ENCODE measurements around the gene AK9. TPM values are rescaled to one million over a fixed set of nuclear protein-coding genes. Genes with fewer than 3 reads are reported as not detected.

Gene AK9
- total and polyA plus RNA-seq, 2 of the 8 experiments (the other 6 are each of a cell fraction or from before 2014, with no cell fraction given) = 1.8 to 2.2 TPM

DNA sequence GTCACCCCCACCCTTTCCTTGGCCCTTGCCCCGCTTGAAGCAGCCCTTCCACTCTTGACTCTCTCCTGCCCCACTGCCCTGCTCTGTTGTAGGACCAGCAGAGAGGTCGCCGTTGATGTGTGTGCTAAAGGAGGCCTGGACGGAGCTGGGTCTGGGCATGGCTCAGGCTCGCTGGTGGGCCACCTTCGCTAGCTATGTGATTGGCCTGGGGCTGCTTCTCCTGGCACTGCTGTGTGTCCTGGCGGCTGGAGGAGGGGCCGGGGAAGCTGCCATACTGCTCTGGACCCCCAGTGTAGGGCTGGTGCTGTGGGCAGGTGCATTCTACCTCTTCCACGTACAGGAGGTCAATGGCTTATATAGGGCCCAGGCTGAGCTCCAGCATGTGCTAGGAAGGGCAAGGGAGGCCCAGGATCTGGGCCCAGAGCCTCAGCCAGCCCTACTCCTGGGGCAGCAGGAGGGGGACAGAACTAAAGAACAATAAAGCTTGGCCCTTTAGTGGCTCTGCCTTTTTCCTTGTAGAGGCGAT is 247.5 kb downstream of the AK9 start (continued):
- TF ChIP-seq, protein P1, sequence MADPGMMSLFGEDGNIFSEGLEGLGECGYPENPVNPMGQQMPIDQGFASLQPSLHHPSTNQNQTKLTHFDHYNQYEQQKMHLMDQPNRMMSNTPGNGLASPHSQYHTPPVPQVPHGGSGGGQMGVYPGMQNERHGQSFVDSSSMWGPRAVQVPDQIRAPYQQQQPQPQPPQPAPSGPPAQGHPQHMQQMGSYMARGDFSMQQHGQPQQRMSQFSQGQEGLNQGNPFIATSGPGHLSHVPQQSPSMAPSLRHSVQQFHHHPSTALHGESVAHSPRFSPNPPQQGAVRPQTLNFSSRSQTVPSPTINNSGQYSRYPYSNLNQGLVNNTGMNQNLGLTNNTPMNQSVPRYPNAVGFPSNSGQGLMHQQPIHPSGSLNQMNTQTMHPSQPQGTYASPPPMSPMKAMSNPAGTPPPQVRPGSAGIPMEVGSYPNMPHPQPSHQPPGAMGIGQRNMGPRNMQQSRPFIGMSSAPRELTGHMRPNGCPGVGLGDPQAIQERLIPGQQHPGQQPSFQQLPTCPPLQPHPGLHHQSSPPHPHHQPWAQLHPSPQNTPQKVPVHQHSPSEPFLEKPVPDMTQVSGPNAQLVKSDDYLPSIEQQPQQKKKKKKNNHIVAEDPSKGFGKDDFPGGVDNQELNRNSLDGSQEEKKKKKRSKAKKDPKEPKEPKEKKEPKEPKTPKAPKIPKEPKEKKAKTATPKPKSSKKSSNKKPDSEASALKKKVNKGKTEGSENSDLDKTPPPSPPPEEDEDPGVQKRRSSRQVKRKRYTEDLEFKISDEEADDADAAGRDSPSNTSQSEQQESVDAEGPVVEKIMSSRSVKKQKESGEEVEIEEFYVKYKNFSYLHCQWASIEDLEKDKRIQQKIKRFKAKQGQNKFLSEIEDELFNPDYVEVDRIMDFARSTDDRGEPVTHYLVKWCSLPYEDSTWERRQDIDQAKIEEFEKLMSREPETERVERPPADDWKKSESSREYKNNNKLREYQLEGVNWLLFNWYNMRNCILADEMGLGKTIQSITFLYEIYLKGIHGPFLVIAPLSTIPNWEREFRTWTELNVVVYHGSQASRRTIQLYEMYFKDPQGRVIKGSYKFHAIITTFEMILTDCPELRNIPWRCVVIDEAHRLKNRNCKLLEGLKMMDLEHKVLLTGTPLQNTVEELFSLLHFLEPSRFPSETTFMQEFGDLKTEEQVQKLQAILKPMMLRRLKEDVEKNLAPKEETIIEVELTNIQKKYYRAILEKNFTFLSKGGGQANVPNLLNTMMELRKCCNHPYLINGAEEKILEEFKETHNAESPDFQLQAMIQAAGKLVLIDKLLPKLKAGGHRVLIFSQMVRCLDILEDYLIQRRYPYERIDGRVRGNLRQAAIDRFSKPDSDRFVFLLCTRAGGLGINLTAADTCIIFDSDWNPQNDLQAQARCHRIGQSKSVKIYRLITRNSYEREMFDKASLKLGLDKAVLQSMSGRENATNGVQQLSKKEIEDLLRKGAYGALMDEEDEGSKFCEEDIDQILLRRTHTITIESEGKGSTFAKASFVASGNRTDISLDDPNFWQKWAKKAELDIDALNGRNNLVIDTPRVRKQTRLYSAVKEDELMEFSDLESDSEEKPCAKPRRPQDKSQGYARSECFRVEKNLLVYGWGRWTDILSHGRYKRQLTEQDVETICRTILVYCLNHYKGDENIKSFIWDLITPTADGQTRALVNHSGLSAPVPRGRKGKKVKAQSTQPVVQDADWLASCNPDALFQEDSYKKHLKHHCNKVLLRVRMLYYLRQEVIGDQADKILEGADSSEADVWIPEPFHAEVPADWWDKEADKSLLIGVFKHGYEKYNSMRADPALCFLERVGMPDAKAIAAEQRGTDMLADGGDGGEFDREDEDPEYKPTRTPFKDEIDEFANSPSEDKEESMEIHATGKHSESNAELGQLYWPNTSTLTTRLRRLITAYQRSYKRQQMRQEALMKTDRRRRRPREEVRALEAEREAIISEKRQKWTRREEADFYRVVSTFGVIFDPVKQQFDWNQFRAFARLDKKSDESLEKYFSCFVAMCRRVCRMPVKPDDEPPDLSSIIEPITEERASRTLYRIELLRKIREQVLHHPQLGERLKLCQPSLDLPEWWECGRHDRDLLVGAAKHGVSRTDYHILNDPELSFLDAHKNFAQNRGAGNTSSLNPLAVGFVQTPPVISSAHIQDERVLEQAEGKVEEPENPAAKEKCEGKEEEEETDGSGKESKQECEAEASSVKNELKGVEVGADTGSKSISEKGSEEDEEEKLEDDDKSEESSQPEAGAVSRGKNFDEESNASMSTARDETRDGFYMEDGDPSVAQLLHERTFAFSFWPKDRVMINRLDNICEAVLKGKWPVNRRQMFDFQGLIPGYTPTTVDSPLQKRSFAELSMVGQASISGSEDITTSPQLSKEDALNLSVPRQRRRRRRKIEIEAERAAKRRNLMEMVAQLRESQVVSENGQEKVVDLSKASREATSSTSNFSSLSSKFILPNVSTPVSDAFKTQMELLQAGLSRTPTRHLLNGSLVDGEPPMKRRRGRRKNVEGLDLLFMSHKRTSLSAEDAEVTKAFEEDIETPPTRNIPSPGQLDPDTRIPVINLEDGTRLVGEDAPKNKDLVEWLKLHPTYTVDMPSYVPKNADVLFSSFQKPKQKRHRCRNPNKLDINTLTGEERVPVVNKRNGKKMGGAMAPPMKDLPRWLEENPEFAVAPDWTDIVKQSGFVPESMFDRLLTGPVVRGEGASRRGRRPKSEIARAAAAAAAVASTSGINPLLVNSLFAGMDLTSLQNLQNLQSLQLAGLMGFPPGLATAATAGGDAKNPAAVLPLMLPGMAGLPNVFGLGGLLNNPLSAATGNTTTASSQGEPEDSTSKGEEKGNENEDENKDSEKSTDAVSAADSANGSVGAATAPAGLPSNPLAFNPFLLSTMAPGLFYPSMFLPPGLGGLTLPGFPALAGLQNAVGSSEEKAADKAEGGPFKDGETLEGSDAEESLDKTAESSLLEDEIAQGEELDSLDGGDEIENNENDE (IDR thresholded peaks at IDR 0.05; ENCODE audit: insufficient replicate concordance, low read length) = no peak
- no peak for TF ChIP-seq KDM5A (IDR thresholded peaks at IDR 0.05; ENCODE audit: low read length)
